ENCODE results near the gene FASTKD2. TPM values are rescaled to one million over a fixed set of nuclear protein-coding genes. Genes with fewer than 3 reads are reported as not detected.

FASTKD2 gene
- total and polyA plus RNA-seq, 2 of the 8 experiments (the other 6 are each of a cell fraction or from before 2014, with no cell fraction given) = 35.7 to 38.5 TPM

GRCh38 chr2:206831442-206831995, 66.1 kb downstream of the FASTKD2 start:
- Histone ChIP-seq H2BK120ac (replicated peaks; ENCODE audit: low read depth, low read length) (no peak overlapping the region), H3K27ac (ENCODE audit: low read depth, low read length) (no peak overlapping the region), H3K79me1 (ENCODE audit: low read depth, low read length) (no peaks in the 10 kb centered on the region; the same call in 1 of the 2 replicates), H3K9me3 (ENCODE audit: insufficient read depth in 2 of 2, low read depth in 1 of 2, low read length in 1 of 2) (peaks cover 6 to 10% of the 10 kb centered on the region in 2 experiments; a peak in 2 of 4 replicates), H2AK5ac (ENCODE audit: low read depth, low read length) (0 out of 2 replicates have a peak overlapping the region, but pooled peaks have one; percentile 7), H2AFZ (ENCODE audit: low read length) (no peak overlapping the region), H3K14ac (ENCODE audit: insufficient read length) (no peak overlapping the region), H3K4me3 (ENCODE audit: extremely low read depth in 1 of 4, insufficient read depth in 2 of 4, low read depth in 3 of 4, low read length in 4 of 4) (no peak overlapping the region), H3K18ac (ENCODE audit: extremely low read depth, low read length) (no peak overlapping the region), H3K23me2 (ENCODE audit: low read depth, low read length) (no peaks in the 10 kb centered on the region), H2BK12ac (ENCODE audit: low read depth, low read length) (no peak overlapping the region), H2BK15ac (ENCODE audit: low read length) (no peak overlapping the region), H4K20me1 (replicated peaks in 1 of 2; ENCODE audit: control insufficient read depth in 1 of 2, insufficient read depth in 2 of 2, low read length in 2 of 2) (no peaks in the 10 kb centered on the region), H4K5ac (ENCODE audit: insufficient read length, low read depth, low read length) (no peak overlapping the region), H2BK20ac (ENCODE audit: low read length) (0 out of 2 replicates have a peak overlapping the region, but pooled peaks have one; percentile 50), H3K56ac (replicated peaks; ENCODE audit: insufficient read length, low read depth, low read length) (no peak overlapping the region), H3K27me3 (replicated peaks in 1 of 4; ENCODE audit: control insufficient read depth in 3 of 4, extremely low read depth in 1 of 4, insufficient read depth in 3 of 4, low read length in 3 of 4) (no peaks in the 10 kb centered on the region), H3K4me1 (replicated peaks in 1 of 4; ENCODE audit: control insufficient read depth in 3 of 4, insufficient read depth in 4 of 4, low read length in 3 of 4) (peaks cover 0 to 4% (median 0%) of the 10 kb centered on the region in 4 experiments; a peak in 1 of 7 replicates), H3K23ac (ENCODE audit: insufficient read length) (no peak overlapping the region), H3K9ac (replicated peaks in 1 of 4; ENCODE audit: extremely low read depth in 1 of 4, low read depth in 3 of 4, low read length in 3 of 4) (no peak overlapping the region), H4K8ac (ENCODE audit: extremely low read depth, insufficient read depth, low read length) (no peak overlapping the region), H3K79me2 (ENCODE audit: control insufficient read depth in 1 of 2, insufficient read depth in 2 of 2, low read length in 2 of 2) (no peaks in the 10 kb centered on the region), H3K4ac (replicated peaks; ENCODE audit: insufficient read length, low read depth, low read length) (no peak overlapping the region), H3K36me3 (ENCODE audit: control insufficient read depth in 2 of 4, insufficient read depth in 4 of 4, low read length in 3 of 4) (no peaks in the 10 kb centered on the region), H2BK5ac (ENCODE audit: low read depth, low read length) (no peak overlapping the region), H4K91ac (replicated peaks; ENCODE audit: insufficient read length, low read length) (no peak overlapping the region), H3K4me2 (ENCODE audit: insufficient read depth in 1 of 2, low read depth in 2 of 2, low read length in 2 of 2) (no peak overlapping the region)
- DNase-seq (ENCODE audit: low read depth in 1 of 2, low spot score in 2 of 2) (no peak), FAIRE-seq (no peak)
- ChIA-PET CTCF (ENCODE audit: partially characterized antibody) (interaction anchor here (0.7 to 5.1 kb wide), 11 partner anchors 8 to 641 kb away, joined by 3 to 41 read pairs (median 6); no protein-coding TSS in a partner anchor), POLR2A (ENCODE audit: partially characterized antibody) (interaction anchor here (0.9 to 1.3 kb wide), 3 partner anchors 9 to 31 kb away, joined by 3 to 8 read pairs (median 3); no protein-coding TSS in a partner anchor)
- WGBS, 2 experiments (ENCODE audit: extremely low coverage in 1 of 2, insufficient coverage in 1 of 2, insufficient read length in 1 of 2, insufficient replicate concordance in 2 of 2, low coverage in 1 of 2, low lambda C conversion rate in 2 of 2, missing lambda C conversion rate in 1 of 2) = 94% methylated on average over 3 of the region's 3 CpGs; no CpG with 5 or more reads in 1 of the 2 experiments
- no peak for TF ChIP-seq FOSL1 (IDR thresholded peaks at IDR 0.05; ENCODE audit: insufficient read depth, low read depth, low read length)

Data from H1 (cell line).